CD4-positive, alpha-beta T cell treated with Interferon gamma for 1 hour (primary cell): ENCODE measurements around the gene TSG101.

Experiments
- DNase-seq: peaks from one replicate; pipeline ENCODE4 v3.0.0-alpha.2; 2020

TSG101 gene, protein sequence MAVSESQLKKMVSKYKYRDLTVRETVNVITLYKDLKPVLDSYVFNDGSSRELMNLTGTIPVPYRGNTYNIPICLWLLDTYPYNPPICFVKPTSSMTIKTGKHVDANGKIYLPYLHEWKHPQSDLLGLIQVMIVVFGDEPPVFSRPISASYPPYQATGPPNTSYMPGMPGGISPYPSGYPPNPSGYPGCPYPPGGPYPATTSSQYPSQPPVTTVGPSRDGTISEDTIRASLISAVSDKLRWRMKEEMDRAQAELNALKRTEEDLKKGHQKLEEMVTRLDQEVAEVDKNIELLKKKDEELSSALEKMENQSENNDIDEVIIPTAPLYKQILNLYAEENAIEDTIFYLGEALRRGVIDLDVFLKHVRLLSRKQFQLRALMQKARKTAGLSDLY

DNA sequence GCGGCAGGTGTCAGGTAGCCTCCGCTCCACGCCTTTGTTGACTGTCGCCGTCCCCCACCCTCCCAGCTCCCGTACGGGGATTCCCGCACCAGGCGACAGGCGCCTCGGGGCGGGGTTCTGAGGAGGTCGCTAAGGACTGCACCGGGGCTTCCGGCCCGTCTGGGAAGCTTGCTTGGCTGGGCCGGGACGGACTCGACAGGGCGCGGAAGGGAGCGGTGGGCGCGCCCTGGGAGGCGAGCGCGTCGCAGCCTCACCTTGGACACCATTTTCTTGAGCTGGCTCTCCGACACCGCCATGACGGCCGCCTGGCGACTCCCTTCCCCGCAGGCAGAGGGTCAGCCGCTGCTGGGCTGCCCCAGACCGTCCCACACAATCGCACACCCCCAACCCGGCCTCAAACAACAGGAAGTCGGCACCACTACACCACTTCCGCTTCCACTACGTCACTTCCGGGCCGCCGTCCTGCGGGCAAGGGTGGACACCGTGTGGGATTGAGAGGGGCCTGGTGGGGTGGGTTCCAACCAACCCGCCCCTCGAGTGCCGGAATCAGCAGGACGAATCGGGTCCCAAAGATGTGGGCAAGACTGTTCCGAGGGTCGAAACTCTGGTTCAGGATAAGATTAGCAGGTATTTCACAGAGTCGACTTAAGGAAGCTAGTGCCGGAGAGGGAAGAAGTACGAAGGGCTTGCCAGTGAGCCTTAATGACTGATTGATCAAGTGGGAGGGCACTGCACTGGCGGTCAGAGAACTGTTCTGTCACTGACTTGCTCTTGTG, at the start of gene TSG101:
TSG101 (minus strand) TSS at position 422 of the 776 bp plus-strand sequence; CDS start at position 296, 126 bp downstream.
- peak; percentile 95 for DNase-seq

DNA sequence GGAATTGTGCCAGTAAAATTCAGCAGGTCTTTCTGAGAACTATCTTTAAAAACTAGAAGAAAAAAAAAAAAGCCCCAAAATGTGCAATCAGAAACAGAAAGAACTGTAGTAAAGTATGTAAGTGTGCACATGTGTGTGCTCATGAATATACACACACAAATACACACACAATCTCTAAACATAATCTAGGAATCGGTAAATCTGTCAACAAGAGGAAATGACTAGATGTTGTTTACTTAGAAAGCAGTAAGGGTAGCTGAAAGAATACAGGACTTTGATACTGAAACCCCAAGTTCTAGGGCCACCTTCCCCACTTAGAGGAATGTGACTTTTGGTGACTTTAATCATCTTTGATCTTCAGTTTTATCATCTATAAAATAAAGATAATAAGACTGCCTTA, 48.6 kb upstream of the TSG101 start:
- no peak for DNase-seq

- DNase-seq = no peak
These were observed 40.3 kb upstream of the TSG101 start for GRCh38 chr11:18567081-18567480.

GRCh38 chr11:18566406-18566805, 39.7 kb upstream of the TSG101 start:
- DNase-seq = no peak

- DNase-seq = no peak
These were observed 37.4 kb upstream of the TSG101 start for GRCh38 chr11:18564149-18564548.

DNA sequence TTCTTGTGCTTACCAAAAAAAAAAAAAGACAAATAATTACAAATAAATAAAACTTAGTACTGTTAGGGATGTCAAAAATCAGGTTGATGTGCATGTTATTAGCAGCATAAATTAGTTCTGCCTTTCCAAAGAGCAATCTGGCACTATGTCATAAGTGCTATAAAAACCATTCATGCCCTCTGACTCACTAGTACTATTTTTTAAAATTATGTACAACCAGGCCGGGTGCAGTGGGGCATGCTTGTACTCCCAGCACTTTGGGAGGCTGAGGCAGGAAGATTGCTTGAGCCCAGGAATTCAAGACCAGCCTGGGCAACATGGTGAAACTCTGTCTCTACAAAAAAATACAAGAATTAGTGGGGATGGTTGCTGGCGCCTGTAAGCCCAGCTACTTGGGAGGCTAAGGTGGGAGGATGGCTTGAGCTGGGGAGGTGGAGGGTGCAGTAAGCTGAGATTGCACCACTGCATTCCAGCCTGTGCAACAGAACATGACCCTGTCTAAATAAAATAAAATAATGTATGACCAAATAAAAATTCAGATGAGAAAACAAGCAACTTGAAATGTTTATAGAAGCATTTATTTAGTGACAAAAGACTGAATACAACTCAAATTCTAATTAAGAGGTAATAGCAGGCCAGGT, 36.5 kb upstream of the TSG101 start:
- DNase-seq = no peak

DNA sequence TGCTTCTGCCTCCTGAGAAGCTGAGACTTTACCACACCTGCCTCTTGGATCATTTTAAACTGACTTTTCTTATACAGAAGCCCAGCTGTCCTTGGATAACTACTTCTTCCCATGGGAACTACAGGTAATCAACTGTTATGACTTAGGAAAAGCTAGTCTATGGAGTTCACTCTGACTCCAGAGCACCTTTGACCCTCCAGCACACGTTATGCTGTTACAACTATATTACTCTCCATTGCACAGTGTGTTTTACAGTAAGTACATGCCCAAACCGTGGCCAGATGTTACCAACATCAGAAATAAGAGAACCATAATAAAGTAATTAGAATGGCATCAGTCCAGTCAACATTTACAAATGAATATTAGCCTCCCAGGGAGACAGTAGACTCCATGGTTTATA, 21.3 kb upstream of the TSG101 start:
- no peak for DNase-seq

DNA sequence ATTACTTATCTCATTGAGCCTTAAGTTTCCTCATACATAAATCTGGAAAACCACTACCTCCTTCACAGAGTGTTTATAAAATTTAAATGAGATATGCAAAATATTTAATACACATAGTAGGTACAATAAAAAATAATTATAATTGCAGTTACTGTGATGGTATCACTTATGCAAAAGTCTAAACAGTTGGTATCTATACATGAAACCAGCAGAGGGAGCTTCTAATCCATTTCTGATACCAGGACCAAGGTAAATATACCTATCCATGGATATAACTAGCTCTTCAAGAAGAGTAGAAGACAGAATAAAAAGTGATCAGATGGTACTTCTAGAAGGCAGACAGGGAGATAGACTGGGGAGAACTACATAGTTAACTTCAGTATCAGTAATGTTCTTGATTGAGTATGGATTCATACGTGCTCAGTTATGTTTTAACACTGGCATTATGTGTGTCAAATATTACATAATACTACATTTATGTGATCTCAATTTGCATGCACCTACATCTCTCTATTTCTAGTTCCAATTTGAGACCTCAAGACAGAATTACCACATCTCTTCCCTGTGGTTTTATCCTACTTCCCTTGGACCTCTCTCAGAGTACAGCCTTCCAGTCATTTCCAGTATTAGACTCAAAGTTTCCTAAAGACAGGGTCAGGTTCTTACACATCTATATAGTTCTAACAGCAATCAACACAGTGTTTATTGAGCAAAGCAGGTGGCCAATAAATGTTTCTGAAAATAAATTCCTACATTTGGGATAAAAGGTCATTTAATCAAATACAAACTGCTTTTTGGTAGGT, 13.7 kb upstream of the TSG101 start:
- no peak for DNase-seq

GRCh38 chr11:18536209-18536608, 9.5 kb upstream of the TSG101 start:
- DNase-seq = no peak

DNA sequence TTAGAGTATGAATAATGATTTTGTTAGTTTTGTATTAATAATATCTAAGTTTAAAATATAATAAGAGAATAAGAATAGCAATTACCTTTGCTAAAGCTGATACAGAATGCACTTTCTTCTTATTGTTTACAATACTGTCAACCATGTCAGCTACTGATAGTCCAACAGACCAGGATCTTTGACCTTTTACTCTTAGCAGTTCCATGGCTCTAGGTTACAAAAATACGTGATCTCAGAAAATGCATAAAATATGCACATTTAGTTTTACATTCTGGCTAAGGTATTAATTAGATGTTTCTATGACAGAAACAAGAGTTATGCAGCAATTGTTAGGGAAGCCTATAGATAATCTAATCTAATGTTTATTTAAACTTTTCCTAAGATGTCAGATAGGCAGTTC, 7.5 kb upstream of the TSG101 start:
- no peak for DNase-seq

GRCh38 chr11:18533365-18533764, 6.6 kb upstream of the TSG101 start:
- DNase-seq = no peak

DNA sequence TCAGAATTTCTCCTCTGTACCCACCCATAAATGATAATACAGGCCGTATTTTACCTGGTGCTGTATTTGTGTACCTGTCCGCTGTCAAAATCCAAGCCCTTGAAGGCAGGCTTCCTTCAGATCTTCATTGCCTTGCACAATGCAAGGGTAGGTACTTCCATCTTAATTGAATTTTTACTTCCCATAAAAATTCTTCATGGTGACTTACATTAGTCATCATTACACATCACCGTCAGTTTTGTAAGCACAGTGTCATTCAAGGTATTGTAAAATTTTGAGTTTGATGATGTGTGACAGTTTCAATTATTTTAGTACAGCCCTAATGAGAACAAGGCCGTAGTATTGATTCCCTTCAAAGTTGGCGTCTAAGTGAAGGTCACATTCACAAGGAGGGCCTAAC, 770 bp upstream of the TSG101 start:
- no peak for DNase-seq

GRCh38 chr11:18526130-18526520, 617 bp downstream of the TSG101 start:
- no peak for DNase-seq

- DNase-seq = no peak
These were observed 2.5 kb downstream of the TSG101 start for GRCh38 chr11:18524248-18524647.

GRCh38 chr11:18523084-18523483, 3.7 kb downstream of the TSG101 start:
- DNase-seq = no peak

DNA sequence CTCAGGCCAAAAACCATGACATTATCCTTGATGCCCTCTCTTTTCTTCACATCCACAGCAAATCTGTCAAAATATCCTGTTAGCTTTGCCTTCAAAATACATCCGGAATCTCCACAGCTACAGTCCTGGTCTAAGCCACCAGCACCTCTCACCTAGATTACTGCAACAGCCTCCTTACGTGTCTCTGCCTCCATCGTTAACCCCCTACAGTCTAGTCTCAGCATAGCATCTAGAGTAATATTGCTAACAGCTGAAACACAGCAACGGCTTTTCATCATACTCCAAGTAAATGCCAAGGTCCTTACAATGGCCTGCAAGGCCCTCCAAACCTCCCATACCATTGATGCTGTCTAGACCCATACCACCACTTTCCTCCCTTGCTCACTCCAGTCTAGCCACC, 4.4 kb downstream of the TSG101 start:
- no peak for DNase-seq

DNA sequence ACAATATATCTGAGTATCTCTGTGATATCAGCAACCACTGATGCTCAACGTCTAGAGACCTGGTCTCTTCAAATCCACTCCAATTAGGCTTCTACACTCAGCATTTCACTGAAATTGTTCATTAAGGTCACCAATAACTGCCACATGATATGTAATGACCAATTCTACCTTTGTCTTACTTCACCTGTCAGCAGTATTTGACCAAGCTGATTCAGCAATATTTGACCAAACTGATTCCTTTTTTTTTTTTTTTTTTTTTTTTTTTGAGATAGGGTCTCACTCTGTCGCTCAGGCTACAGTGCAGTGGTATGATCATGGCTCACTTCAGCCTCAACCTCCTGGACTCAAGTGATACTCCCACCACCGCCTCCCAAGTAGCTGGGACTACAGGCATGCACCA, 5.6 kb downstream of the TSG101 start:
- no peak for DNase-seq

- DNase-seq = no peak
These were observed 24.4 kb downstream of the TSG101 start for GRCh38 chr11:18502352-18502751.

DNA sequence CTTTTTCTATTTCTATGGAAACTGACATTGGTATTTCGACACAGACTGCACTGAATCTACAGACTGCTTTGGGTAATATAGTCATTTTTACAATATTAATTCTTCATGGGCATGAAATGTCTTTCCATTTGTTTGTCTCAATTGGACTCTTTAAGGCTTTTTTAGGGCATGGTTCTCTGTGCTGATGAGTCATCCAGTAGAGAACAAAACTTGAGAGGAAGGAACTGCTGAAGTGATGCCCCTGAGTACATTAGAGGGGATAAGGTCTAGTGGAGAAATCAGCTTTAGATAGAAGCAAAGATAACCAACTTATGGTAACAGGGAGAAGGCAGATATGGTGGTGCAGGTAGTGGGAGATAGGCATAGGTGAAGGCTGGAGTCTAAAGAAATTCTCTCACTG, 25.1 kb downstream of the TSG101 start:
- no peak for DNase-seq

- DNase-seq = no peak
These were observed 28.7 kb downstream of the TSG101 start for GRCh38 chr11:18498039-18498438.

GRCh38 chr11:18495703-18496102, 31.0 kb downstream of the TSG101 start:
- no peak for DNase-seq

DNA sequence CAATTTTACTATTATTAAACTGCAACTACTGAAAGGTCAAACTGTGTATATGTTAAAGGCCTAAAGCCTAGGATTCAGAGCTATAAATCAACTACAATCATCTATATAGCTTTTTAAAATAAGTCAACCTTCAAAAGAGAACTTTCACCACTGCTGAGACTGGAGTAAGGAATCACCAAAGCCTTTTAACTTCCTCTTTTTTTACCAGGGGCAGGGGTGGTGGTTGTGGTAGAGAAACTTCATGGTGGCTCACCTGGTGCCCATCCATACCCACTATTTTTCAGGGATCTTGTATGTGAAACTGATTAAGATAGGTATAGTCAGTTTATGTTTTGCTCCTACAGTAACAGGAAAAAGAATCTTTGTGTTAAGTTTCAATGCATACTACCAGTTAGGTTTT, 31.5 kb downstream of the TSG101 start:
- DNase-seq = no peak

DNA sequence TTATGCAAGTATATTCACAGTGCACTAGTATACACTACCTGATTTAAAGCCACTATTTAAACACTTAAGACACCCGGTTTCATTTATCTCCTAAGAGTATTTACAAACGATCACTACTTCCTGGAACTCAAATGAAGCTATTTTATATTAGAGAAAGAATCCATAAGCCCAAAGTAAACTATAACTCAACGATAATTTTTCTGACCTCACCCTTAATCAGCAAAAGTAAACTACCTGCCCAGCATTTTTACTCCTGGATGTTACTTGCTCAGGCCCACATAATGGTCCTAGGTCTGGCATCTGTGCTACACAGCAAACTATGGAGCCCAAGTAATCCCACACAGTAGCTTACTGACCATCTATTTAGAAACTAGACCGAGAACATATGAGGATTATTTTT, 33.4 kb downstream of the TSG101 start:
- no peak for DNase-seq
